HEK293 (cell line): ENCODE results near the gene NUP107.
A peak's percentile ranks its signal among the peaks of the same experiment; 100 is the strongest.

Source experiments
- CTCF ChIA-PET: fragments of 350-600 bp; formaldehyde crosslinking; extraction: SDS; loops from one replicate; lab custom pipeline; 2021; ENCODE audit warnings: antibody characterized with exemption; lab: Yijun Ruan, JAX
- POLR2A ChIA-PET: fragments of 300-600 bp; formaldehyde crosslinking; extraction: SDS; loops from one replicate; lab custom pipeline; 2020; ENCODE audit warnings: antibody characterized with exemption, inconsistent platforms; lab: Yijun Ruan, JAX
- H3K27ac ChIP-seq: fragments of 200-500 bp; sonication (Bioruptor generic); 2 replicates; pipeline ENCODE4 v1.5.1; 2014; ENCODE audit warnings: low read depth, low read length, control low read depth, inconsistent platforms; ENCODE audit errors: extremely low read depth
- H3K36me3 ChIP-seq, 2 experiments: fragments of 200-500 bp in 1 of 2; sonication (Bioruptor generic) in 1 of 2; 1 replicate in 1 of 2; 2 replicates in 1 of 2; pipeline ENCODE4 v1.5.1; 2014 to 2017; ENCODE audit warnings: inconsistent platforms in 2 of 2, low read length in 2 of 2; ENCODE audit not compliant: control insufficient read depth in 2 of 2, insufficient read depth in 1 of 2
- H3K4me1 ChIP-seq: fragments of 200-500 bp; sonication (Bioruptor generic); 2 replicates; pipeline ENCODE4 v1.5.1; 2014; ENCODE audit warnings: mild to moderate bottlenecking, low read length, inconsistent platforms; ENCODE audit not compliant: control insufficient read depth, insufficient read depth
- H3K4me3 ChIP-seq: 2 replicates; pipeline ENCODE4 v1.5.1; 2011; ENCODE audit warnings: low read depth, mild to moderate bottlenecking, control low read depth, low read length, moderate library complexity
- H3K9me3 ChIP-seq: fragments of 200-500 bp; sonication (Bioruptor generic); 2 replicates; pipeline ENCODE4 v1.5.1; 2014; ENCODE audit warnings: low read depth, low read length, inconsistent platforms; ENCODE audit not compliant: control insufficient read depth, insufficient read depth
- ATF2 ChIP-seq: fragments of 450-650 bp; formaldehyde crosslinking; IDR thresholded peaks from 2 replicates; pipeline ENCODE4 v1.5.1; 2016; ENCODE audit warnings: missing biosample characterization, missing genetic modification characterization, low read depth
- GFI1B ChIP-seq: fragments of 450-650 bp; formaldehyde crosslinking; IDR thresholded peaks from 2 replicates; pipeline ENCODE4 v1.5.1; 2016; ENCODE audit warnings: missing biosample characterization, missing genetic modification characterization
- GLIS2 ChIP-seq: fragments of 450-650 bp; formaldehyde crosslinking; IDR thresholded peaks from 2 replicates; pipeline ENCODE4 v1.5.1; 2016; ENCODE audit warnings: missing biosample characterization, missing genetic modification characterization
- OVOL3 ChIP-seq: fragments of 450-650 bp; formaldehyde crosslinking; IDR thresholded peaks from 2 replicates; pipeline ENCODE4 v1.5.1; 2016; ENCODE audit warnings: missing biosample characterization, missing genetic modification characterization
- PRDM4 ChIP-seq: fragments of 450-650 bp; formaldehyde crosslinking; IDR thresholded peaks from 2 replicates; pipeline ENCODE4 v1.5.1; 2017; ENCODE audit warnings: missing biosample characterization, missing genetic modification characterization
- PRDM6 ChIP-seq: fragments of 450-650 bp; formaldehyde crosslinking; IDR thresholded peaks from 2 replicates; pipeline ENCODE4 v1.5.1; 2017; ENCODE audit warnings: missing biosample characterization, missing genetic modification characterization
- ZBTB1 ChIP-seq: fragments of 450-650 bp; formaldehyde crosslinking; IDR thresholded peaks from 2 replicates; pipeline ENCODE4 v1.5.1; 2016; ENCODE audit warnings: missing biosample characterization, missing genetic modification characterization
- ZBTB17 ChIP-seq: fragments of 450-650 bp; formaldehyde crosslinking; IDR thresholded peaks from 2 replicates; pipeline ENCODE4 v1.5.1; 2016; ENCODE audit warnings: missing biosample characterization, missing genetic modification characterization
- ZBTB49 ChIP-seq: fragments of 450-650 bp; formaldehyde crosslinking; IDR thresholded peaks from 2 replicates; pipeline ENCODE4 v1.5.1; 2016; ENCODE audit warnings: missing biosample characterization, missing genetic modification characterization, low read depth
- ZFP37 ChIP-seq: fragments of 450-650 bp; formaldehyde crosslinking; IDR thresholded peaks from 2 replicates; pipeline ENCODE4 v1.5.1; 2016; ENCODE audit warnings: missing biosample characterization, missing genetic modification characterization
- ZIC2 ChIP-seq: fragments of 450-650 bp; formaldehyde crosslinking; IDR thresholded peaks from 2 replicates; pipeline ENCODE4 v1.5.1; 2016; ENCODE audit warnings: missing biosample characterization, missing genetic modification characterization
- ZNF132 ChIP-seq: fragments of 450-650 bp; formaldehyde crosslinking; IDR thresholded peaks from 2 replicates; pipeline ENCODE4 v1.5.1; 2017; ENCODE audit warnings: missing biosample characterization, missing genetic modification characterization, borderline replicate concordance
- ZNF169 ChIP-seq: fragments of 450-650 bp; formaldehyde crosslinking; IDR thresholded peaks from 2 replicates; pipeline ENCODE4 v1.5.1; 2016; ENCODE audit warnings: missing biosample characterization, missing genetic modification characterization
- ZNF214 ChIP-seq: fragments of 450-650 bp; formaldehyde crosslinking; IDR thresholded peaks from 2 replicates; pipeline ENCODE4 v1.5.1; 2017; ENCODE audit warnings: missing biosample characterization, mild to moderate bottlenecking, missing genetic modification characterization, borderline replicate concordance
- ZNF23 ChIP-seq: fragments of 450-650 bp; formaldehyde crosslinking; IDR thresholded peaks from 2 replicates; pipeline ENCODE4 v1.5.1; 2016; ENCODE audit warnings: missing biosample characterization, missing genetic modification characterization, borderline replicate concordance
- ZNF274 ChIP-seq, 2 experiments: fragments of 200-500 bp in 1 of 2; fragments of 450-650 bp in 1 of 2; sonication (Bioruptor generic) in 1 of 2; formaldehyde crosslinking in 1 of 2; IDR thresholded peaks; 2 replicates each; pipeline versions ENCODE4 v1.5.1 to v1.6.1; 2014 to 2016; ENCODE audit warnings: borderline replicate concordance in 1 of 2, inconsistent platforms in 1 of 2, low read length in 1 of 2, missing biosample characterization in 1 of 2, missing genetic modification characterization in 1 of 2
- ZNF324 ChIP-seq: fragments of 450-650 bp; formaldehyde crosslinking; IDR thresholded peaks from 2 replicates; pipeline ENCODE4 v1.5.1; 2016; ENCODE audit warnings: missing biosample characterization, missing genetic modification characterization
- ZNF335 ChIP-seq: fragments of 450-650 bp; formaldehyde crosslinking; conservative IDR thresholded peaks from 2 replicates; pipeline ENCODE4 v1.5.1; 2016; ENCODE audit warnings: missing biosample characterization, missing genetic modification characterization
- ZNF341 ChIP-seq: fragments of 450-650 bp; formaldehyde crosslinking; IDR thresholded peaks from 2 replicates; pipeline ENCODE4; 2016; ENCODE audit warnings: low read depth, missing biosample characterization, missing genetic modification characterization
- ZNF354C ChIP-seq: fragments of 450-650 bp; formaldehyde crosslinking; IDR thresholded peaks from 2 replicates; pipeline ENCODE4 v1.5.1; 2016; ENCODE audit warnings: missing biosample characterization, missing genetic modification characterization, low read depth, borderline replicate concordance
- ZNF366 ChIP-seq: fragments of 450-650 bp; formaldehyde crosslinking; conservative IDR thresholded peaks from 2 replicates; pipeline ENCODE4 v1.5.1; 2016; ENCODE audit warnings: missing biosample characterization, missing genetic modification characterization
- ZNF423 ChIP-seq: fragments of 450-650 bp; formaldehyde crosslinking; IDR thresholded peaks from 2 replicates; pipeline ENCODE4 v1.5.1; 2016; ENCODE audit warnings: missing biosample characterization, missing genetic modification characterization
- ZNF558 ChIP-seq: fragments of 450-650 bp; formaldehyde crosslinking; IDR thresholded peaks from 2 replicates; pipeline ENCODE4 v1.5.1; 2016; ENCODE audit warnings: missing biosample characterization, missing genetic modification characterization
- ZNF704 ChIP-seq: fragments of 450-650 bp; formaldehyde crosslinking; IDR thresholded peaks from 2 replicates; pipeline ENCODE4 v1.5.1; 2016; ENCODE audit warnings: missing biosample characterization, missing genetic modification characterization

Gene NUP107

GRCh38 chr12:68749861-68750260 is 63.1 kb downstream of the NUP107 start (continued):
- TF ChIP-seq ZBTB49 (tag by site-specific recombination), result no peak

- Histone ChIP-seq H3K4me3 (no peak overlapping the region), H3K36me3 (peaks cover 22 to 51% of the 10 kb centered on the region in 2 experiments), H3K27ac (no peak overlapping the region), H3K4me1 (no peaks in the 10 kb centered on the region), H3K9me3 (no peaks in the 10 kb centered on the region)
- TF ChIP-seq ZNF23 (no peak), ZNF423 (tag by site-specific recombination) (no peak), ZBTB1 (tag by site-specific recombination) (no peak), ZNF214 (tag by site-specific recombination) (no peak), ZNF704 (tag by site-specific recombination) (no peak), ZNF341 (tag by site-specific recombination) (peak; percentile 39; the same call in 1 of the 2 replicates), PRDM4 (tag by site-specific recombination) (no peak), ATF2 (tag by site-specific recombination) (no peak), ZIC2 (tag by site-specific recombination) (peak; percentile 49; the same call in 1 of the 2 replicates), ZNF366 (tag by site-specific recombination) (no peak), GLIS2 (tag by site-specific recombination) (no peak), GFI1B (no peak), ZBTB17 (tag by site-specific recombination) (peak; percentile 66), ZNF132 (tag by site-specific recombination) (no peak)
- ChIA-PET CTCF (no interaction called here), POLR2A (no interaction called here)
Measured at GRCh38 chr12:68750506-68750905, 63.7 kb downstream of the NUP107 start.

- no peak overlapping the region for H3K27ac ChIP-seq
- POLR2A ChIA-PET, result no interaction called here
- CTCF ChIA-PET, result interaction anchor here (0.5 kb wide), 1 partner anchor 170 kb away, joined by 3 read pairs; no protein-coding TSS in a partner anchor
- peaks cover 43 to 61% of the 10 kb centered on the region in 2 experiments for H3K36me3 ChIP-seq
- no peak overlapping the region for H3K4me3 ChIP-seq
- no peaks in the 10 kb centered on the region for H3K4me1 ChIP-seq
- no peaks in the 10 kb centered on the region for H3K9me3 ChIP-seq
- TF ChIP-seq ZNF324 (no peak), ZNF354C (no peak), OVOL3 (tag by site-specific recombination) (no peak), ZNF335 (tag by site-specific recombination) (no peak), PRDM6 (no peak), ZNF558 (tag by site-specific recombination) (no peak), ZFP37 (no peak), ZNF169 (tag by site-specific recombination) (no peak), ZNF274 (IDR thresholded peaks at IDR 0.05; ENCODE audit: low read length) (no peak), ZNF274 (tag by site-specific recombination; IDR thresholded peaks at IDR 0.05; ENCODE audit: borderline replicate concordance) (no peak)
Measured at GRCh38 chr12:68755536-68756243, 68.9 kb downstream of the NUP107 start.
